CMK (cell line): ENCODE data around the gene PDHA1.

Experiments
- DNase-seq: peaks from one replicate; pipeline ENCODE4 v3.0.0-alpha.2; 2010; ENCODE audit warnings: low read depth

Gene PDHA1

DNA sequence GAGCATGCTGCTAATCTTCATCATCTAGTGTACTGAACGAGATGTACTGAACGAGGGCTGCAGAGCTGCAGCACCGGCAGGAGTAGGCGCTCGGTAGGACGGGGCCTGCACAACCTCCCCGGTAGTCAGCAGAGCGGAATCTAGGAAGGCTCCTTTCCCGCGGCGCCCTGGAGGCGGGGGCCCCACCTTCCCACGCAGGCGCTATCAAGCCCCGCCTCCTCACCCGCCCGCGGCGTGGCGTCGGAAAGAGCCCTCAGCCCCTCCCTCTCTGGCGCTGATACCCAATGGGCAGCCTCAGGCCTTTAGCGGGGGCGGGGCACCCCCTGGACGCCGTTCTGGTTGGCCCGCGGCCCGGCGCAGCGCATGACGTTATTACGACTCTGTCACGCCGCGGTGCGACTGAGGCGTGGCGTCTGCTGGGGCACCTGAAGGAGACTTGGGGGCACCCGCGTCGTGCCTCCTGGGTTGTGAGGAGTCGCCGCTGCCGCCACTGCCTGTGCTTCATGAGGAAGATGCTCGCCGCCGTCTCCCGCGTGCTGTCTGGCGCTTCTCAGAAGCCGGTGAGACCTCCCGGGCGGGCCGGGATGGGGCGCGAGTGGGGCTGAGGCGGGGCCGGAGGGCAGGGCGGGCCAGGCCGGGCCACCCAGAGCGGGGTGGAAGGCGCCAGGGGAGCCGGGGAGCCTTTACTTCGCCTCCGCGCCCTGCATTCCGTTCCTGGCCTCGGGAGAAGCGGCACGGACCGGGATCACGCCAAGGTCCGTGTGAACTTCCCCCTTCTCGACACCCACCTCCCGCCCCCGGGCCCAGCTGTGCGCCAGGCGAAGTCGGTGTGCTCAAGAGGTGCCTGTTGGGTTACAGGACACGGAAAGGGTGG lies at the start of gene PDHA1:
PDHA1 (plus strand) TSS at position 393 of the 874 bp plus-strand sequence; CDS start at position 504, 111 bp downstream.
- DNase-seq: peak; percentile 40

DNA sequence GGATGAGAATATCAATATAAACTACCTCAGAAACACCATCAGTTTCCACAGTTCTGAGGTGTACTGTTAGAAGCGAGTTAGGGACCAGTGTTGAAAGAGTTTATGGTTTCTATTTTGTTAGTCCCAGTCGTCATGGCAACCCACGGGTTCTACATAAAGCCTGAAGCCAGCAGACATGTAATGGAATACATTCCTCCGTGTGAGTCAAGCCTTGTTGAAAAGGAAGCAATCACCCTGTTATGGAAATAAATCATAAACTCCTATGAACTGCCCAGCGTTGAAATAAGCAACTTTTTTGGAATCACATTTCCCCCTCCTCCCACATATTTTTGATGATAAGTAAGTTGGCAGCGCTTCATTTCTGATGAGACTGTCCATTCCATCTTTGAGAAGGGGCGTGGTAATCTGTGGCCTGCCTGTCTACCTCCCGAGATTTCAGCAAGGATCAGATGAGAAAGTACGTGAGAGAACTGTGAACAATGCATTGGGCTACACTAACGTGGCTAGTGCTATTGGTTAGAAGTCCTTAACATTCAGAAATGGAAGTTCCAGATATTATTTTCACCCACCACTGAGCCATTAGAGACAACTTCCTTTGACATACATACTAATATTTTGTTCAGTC lies 40.4 kb upstream of the PDHA1 start:
- DNase-seq: no peak

- no peak for DNase-seq
Measured at GRCh38 chrX:19326567-19326966, 17.2 kb upstream of the PDHA1 start.

GRCh38 chrX:19331831-19332230 lies 11.9 kb upstream of the PDHA1 start:
- no peak for DNase-seq

- DNase-seq: no peak
Measured at GRCh38 chrX:19332983-19333382, 10.7 kb upstream of the PDHA1 start.

DNA sequence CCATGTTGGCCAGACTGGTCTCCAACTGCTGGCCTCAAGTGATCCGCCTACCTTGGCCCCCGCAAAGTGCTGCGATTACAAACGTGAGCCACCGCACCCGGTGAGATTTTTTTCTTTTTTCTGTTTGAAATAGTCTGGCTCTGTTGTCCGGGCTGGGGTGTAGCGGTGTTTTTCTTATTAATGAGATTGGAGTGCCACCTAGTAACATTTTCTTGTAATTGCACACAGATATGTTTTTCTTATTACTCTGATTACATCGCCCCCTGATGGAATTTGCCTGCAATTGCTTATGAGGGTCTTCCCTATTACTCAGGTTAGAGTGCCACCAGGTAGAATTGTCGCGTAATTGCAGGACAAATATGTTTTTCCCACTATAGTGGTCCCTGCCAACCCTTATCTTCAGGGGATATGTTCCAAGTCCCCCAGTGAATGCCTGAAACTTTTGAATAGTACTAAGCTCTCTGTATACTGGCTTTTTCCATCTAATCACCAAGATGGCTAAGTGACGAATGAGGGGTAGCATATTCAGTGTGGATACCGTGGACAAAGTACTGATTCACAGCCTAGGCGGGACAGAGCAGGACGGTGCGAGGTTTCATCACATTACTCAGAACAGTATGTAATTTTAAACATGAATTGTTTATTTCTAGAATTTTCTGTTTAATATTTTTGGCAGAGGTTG lies 8.6 kb upstream of the PDHA1 start:
- DNase-seq: no peak

DNA sequence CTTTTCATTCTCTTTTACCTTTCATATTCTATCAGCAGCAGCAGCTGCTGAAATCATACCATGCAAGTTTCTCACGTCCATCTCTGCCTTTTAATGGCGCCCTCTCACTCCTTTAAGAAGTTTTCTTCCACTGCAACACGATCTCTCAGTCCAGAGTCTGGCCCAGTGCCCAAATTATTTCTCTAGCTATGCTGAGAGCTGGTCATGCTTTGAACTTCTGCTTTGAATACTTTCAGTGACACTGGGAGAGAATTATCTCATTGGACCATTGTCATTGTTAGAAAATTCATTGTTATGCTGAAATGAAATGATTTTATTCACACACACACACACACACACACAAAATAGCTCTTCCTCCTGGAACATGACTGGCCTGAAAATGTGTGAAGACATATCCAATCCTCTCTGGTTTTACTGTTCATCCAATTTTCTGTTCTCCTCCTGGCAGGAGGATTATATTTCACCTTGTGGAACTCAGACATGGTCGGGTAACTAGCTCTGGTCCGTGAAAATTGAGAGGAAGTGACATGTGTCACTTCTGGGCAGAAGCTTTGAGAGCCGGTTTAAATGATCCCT lies 1.3 kb upstream of the PDHA1 start:
- DNase-seq: no peak

DNA sequence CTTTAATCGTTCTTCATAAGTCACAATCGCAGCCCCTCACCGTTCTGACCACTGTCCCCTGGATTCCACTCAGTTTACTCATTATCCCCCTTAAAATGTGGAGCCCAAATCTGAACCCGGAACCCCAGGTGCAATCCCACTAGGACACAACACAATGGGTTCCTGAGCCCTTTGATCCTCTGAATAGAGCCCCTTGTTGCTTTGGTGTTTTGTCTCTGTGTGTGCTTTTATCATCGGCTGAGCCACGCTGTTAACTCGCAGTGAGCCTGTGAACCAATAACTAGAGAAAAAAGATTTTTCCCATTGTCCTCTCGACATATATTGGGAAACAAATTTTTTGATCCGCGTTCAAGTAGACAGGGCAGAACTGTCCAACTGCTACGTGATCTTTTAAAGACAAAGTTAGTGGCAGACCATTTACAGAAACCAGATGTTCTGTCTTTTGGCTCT lies 617 bp upstream of the PDHA1 start:
- no peak for DNase-seq

GRCh38 chrX:19344661-19345060 lies 934 bp downstream of the PDHA1 start:
- DNase-seq: no peak

DNA sequence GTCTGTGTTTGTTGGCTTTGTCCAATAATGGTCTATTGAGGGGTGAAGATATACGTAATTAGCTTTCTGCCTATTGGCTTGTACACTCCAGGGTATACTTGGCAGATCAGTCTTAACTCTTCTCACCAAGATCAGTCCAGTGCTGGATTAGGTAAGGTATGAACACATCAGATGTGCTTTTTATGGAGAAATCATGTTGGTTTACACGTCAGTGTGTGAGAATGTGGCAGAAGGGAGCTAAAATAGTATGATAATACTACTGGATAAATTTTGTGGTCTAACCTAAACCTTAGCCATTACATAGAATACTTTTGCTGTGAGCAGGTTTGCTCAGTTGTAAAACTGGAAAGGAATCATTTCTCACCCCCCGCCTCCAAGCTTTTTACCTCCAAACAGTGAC lies 4.2 kb downstream of the PDHA1 start:
- no peak for DNase-seq

DNA sequence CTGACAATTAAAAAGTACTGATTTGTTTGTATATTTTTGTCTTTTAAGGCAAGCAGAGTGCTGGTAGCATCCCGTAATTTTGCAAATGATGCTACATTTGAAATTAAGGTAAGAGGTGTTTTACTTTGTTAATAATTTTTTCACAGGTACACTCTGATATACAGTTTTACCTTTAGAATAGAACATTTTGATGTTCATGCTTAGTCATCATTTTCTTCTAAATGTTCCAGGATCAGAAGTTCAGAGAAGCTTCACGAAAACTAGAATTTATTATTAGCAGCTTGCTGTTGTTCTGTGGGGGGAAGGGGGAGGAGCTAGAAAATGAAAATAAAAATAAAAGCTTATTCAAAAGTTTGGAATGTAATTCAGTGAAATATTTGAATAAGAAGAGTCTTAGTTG lies 5.5 kb downstream of the PDHA1 start:
- DNase-seq: no peak

DNA sequence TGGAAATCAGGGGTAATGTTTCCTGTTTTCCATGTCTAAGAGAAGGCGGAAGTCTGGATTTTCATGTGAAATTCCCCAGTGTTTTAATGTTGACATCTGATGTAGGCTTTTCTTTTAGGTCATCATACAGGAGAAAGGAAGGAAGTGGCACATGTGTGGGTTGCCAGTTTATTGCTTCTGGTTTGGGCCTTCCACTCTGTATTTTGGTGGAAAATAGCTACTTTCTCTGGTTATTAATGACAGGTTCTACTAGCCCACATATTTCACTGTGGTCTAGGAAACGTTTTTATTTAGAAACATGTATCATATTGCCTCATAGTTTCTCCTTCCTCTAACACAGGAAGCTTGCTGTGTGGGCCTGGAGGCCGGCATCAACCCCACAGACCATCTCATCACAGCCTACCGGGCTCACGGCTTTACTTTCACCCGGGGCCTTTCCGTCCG lies 7.2 kb downstream of the PDHA1 start:
- no peak for DNase-seq

- DNase-seq: no peak
Measured at GRCh38 chrX:19354625-19355024, 10.9 kb downstream of the PDHA1 start.

GRCh38 chrX:19358521-19358920 lies 14.8 kb downstream of the PDHA1 start:
- DNase-seq: no peak

- no peak for DNase-seq
Measured at GRCh38 chrX:19360903-19361302, 17.2 kb downstream of the PDHA1 start.

GRCh38 chrX:19361701-19362100 lies 18.0 kb downstream of the PDHA1 start:
- no peak for DNase-seq

DNA sequence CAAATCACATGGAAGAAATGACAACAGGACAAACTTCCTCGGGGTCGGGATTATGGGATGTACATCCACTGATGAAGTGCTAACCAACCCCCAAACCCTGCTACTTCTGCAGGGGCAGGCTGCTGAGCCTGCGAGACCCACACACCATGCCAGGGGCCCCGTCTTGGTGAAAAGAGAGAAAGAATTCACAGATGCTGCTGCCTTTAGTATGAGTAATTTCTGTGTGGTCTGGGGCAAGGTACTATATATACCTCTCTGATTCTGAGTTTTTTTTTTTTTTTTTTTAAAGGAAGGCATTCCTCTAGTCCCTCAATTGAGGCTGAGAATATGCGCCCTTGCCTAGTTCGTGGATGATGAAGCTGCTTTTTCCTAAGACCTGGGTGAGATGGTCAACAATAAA lies 24.8 kb downstream of the PDHA1 start:
- no peak for DNase-seq

- no peak for DNase-seq
Measured at GRCh38 chrX:19370061-19370460, 26.3 kb downstream of the PDHA1 start.

DNA sequence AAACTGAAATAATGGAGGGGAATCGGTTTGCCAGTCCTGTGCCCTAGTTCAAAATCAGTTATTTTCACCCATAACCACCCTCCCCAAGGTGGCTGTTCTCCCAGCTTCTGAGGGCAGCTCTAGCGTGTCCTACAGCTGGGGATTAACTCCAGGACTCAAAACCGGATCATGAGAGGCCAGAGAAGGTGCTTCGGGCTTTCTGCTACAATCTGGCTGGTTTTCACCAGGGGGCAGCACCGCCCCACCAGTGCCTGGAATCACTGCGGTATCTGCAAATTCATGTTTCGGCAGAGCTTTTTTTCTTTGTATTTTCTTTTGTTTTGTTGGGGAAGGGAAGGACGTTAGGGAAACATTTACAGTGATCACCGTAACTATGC lies 28.4 kb downstream of the PDHA1 start:
- no peak for DNase-seq

GRCh38 chrX:19372547-19373331 lies 29.0 kb downstream of the PDHA1 start:
- no peak for DNase-seq

DNA sequence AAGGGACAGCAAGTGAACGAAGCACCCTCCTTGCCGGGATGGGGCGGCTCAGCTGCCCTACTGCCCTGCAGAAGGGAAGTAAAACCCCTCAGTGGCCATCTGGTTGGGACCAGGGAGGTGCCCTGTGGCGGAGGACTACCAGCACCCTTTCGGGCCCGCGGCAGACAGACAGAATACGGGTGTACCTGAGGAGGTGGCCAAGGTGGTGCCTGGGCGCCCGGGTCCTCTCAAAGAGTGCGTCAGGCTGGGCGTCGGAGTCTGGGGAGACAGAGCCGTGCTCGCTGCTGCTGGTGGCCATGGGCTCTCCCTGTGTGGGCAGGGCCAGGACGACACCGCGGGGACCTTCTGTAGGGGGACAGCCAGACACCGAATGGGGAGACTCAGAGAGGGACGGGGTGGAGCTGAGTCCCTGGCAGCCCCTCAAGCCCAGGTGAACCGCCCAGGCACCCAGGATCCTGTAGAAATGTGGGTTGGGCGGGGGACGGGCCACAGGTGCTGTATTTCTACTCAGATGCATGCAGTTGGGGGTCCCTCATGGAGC lies 29.7 kb downstream of the PDHA1 start:
- DNase-seq: no peak
